H9 (cell line): ENCODE measurements around the gene PRR35. TPM values are rescaled to one million over a fixed set of nuclear protein-coding genes. Genes with fewer than 3 reads are reported as not detected.

Experiments used
- DNase-seq: peaks from one replicate; pipeline ENCODE4 v3.0.0-alpha.2; 2017
- H2AFZ ChIP-seq: one replicate; pipeline ENCODE4 v1.6.1; 2013; ENCODE audit warnings: mild to moderate bottlenecking, low read length, control low read depth, moderate library complexity
- H2AK5ac ChIP-seq: 2 replicates; pipeline ENCODE4 v1.6.1; 2013; ENCODE audit warnings: low read length, control low read depth, mixed read lengths; ENCODE audit not compliant: insufficient read length
- H2BK120ac ChIP-seq: one replicate; pipeline ENCODE4 v1.6.1; 2013; ENCODE audit warnings: low read depth, mild to moderate bottlenecking, low read length, control low read depth, inconsistent platforms; ENCODE audit not compliant: poor library complexity, severe bottlenecking
- H2BK12ac ChIP-seq: 2 replicates; pipeline ENCODE4 v1.6.1; 2013; ENCODE audit warnings: low read length, control low read depth, mixed read lengths, low read depth; ENCODE audit not compliant: insufficient read length
- H2BK15ac ChIP-seq: 2 replicates; pipeline ENCODE4 v1.6.1; 2013; ENCODE audit warnings: low read depth, low read length, control low read depth
- H2BK20ac ChIP-seq: one replicate; pipeline ENCODE4 v1.6.1; 2013; ENCODE audit warnings: low read depth, mild to moderate bottlenecking, low read length, control low read depth, inconsistent platforms; ENCODE audit not compliant: poor library complexity, severe bottlenecking
- H2BK5ac ChIP-seq: 2 replicates; pipeline ENCODE4 v1.6.1; 2013; ENCODE audit warnings: low read length, control low read depth, mixed read lengths; ENCODE audit not compliant: insufficient read length
- H3K14ac ChIP-seq: 2 replicates; pipeline ENCODE4 v1.6.1; 2013; ENCODE audit warnings: low read length, control low read depth; ENCODE audit not compliant: insufficient read depth
- H3K18ac ChIP-seq: 2 replicates; pipeline ENCODE4 v1.6.1; 2013; ENCODE audit warnings: low read depth, mild to moderate bottlenecking, mixed read lengths, low read length, control low read depth; ENCODE audit not compliant: insufficient read length
- H3K23ac ChIP-seq: 2 replicates; pipeline ENCODE4 v1.6.1; 2013; ENCODE audit warnings: low read length, control low read depth, mixed read lengths, low read depth; ENCODE audit not compliant: insufficient read length
- H3K23me2 ChIP-seq: 2 replicates; pipeline ENCODE4 v1.6.1; 2013; ENCODE audit warnings: low read depth, mild to moderate bottlenecking, mixed read lengths, low read length, control low read depth; ENCODE audit not compliant: insufficient read length, poor library complexity, severe bottlenecking
- H3K27ac ChIP-seq: 2 replicates; pipeline ENCODE4 v1.5.1; 2013; ENCODE audit warnings: low read length, control low read depth, mixed read lengths, low read depth; ENCODE audit not compliant: insufficient read length
- H3K27me3 ChIP-seq: 2 replicates; pipeline ENCODE4 v1.6.1; 2013; ENCODE audit warnings: low read length, control low read depth, inconsistent platforms; ENCODE audit not compliant: insufficient read depth
- H3K4ac ChIP-seq: 2 replicates; pipeline ENCODE4 v1.6.1; 2013; ENCODE audit warnings: low read depth, mild to moderate bottlenecking, control low read depth, inconsistent platforms, low read length, moderate library complexity
- H3K4me1 ChIP-seq: 2 replicates; pipeline ENCODE4 v1.6.1; 2013; ENCODE audit warnings: low read length, control low read depth, inconsistent platforms; ENCODE audit not compliant: insufficient read depth
- H3K4me2 ChIP-seq: 2 replicates; pipeline ENCODE4 v1.6.1; 2013; ENCODE audit warnings: low read length, control low read depth, mixed read lengths; ENCODE audit not compliant: insufficient read length, insufficient read depth
- H3K56ac ChIP-seq: 2 replicates; pipeline ENCODE4 v1.6.1; 2013; ENCODE audit warnings: low read depth, mild to moderate bottlenecking, mixed read lengths, low read length, control low read depth; ENCODE audit not compliant: insufficient read length
- H3K79me1 ChIP-seq: 2 replicates; pipeline ENCODE4 v1.6.1; 2013; ENCODE audit warnings: low read depth, mild to moderate bottlenecking, moderate library complexity, low read length, control low read depth, inconsistent platforms; ENCODE audit not compliant: insufficient read depth, poor library complexity, severe bottlenecking
- H3K79me2 ChIP-seq: 2 replicates; pipeline ENCODE4 v1.6.1; 2013; ENCODE audit warnings: low read length, control low read depth, inconsistent platforms; ENCODE audit not compliant: insufficient read depth
- H3K9ac ChIP-seq: 2 replicates; pipeline ENCODE4 v1.6.1; 2013; ENCODE audit warnings: low read length, control low read depth, mixed read lengths; ENCODE audit not compliant: insufficient read length; ENCODE audit errors: extremely low read depth
- H3K9me3 ChIP-seq: one replicate; pipeline ENCODE4 v1.6.1; 2013; ENCODE audit warnings: low read depth, low read length, inconsistent platforms; ENCODE audit not compliant: control insufficient read depth
- H3T11ph ChIP-seq: one replicate; pipeline ENCODE4 v1.6.1; 2013; ENCODE audit warnings: mild to moderate bottlenecking, low read length, control low read depth, inconsistent platforms
- H4K20me1 ChIP-seq: one replicate; pipeline ENCODE4 v1.6.1; 2013; ENCODE audit not compliant: control insufficient read depth, insufficient read length, insufficient read depth
- H4K5ac ChIP-seq: 2 replicates; pipeline ENCODE4 v1.6.1; 2013; ENCODE audit warnings: low read depth, mild to moderate bottlenecking, mixed read lengths, low read length, control low read depth; ENCODE audit not compliant: insufficient read length
- H4K8ac ChIP-seq: replicated peaks from 2 replicates; pipeline ENCODE4 v1.6.1; 2013; ENCODE audit warnings: low read length, control low read depth, mixed read lengths, low read depth; ENCODE audit not compliant: insufficient read length
- H4K91ac ChIP-seq: 2 replicates; pipeline ENCODE4 v1.6.1; 2013; ENCODE audit warnings: low read depth, mild to moderate bottlenecking, moderate library complexity, mixed read lengths, low read length, control low read depth; ENCODE audit not compliant: insufficient read length
- H3K27ac Mint-ChIP-seq, 3 experiments: 2 replicates in 2 of 3; 3 replicates in 1 of 3; pipeline ENCODE4 v1.8.0; 2020 to 2021; ENCODE audit warnings: mixed read lengths in 3 of 3, mild to moderate bottlenecking in 1 of 3, moderate library complexity in 1 of 3
- H3K27me3 Mint-ChIP-seq: 2 replicates; pipeline ENCODE4 v1.8.0; 2021; ENCODE audit warnings: low read depth, mild to moderate bottlenecking, moderate library complexity, mixed read lengths
- H3K36me3 Mint-ChIP-seq, 3 experiments: 2 replicates in 2 of 3; 3 replicates in 1 of 3; pipeline ENCODE4 v1.8.0; 2020 to 2021; ENCODE audit warnings: low read depth in 3 of 3, mixed read lengths in 3 of 3; ENCODE audit not compliant: insufficient read depth in 1 of 3
- H3K4me1 Mint-ChIP-seq, 2 experiments: 2 replicates each; pipeline ENCODE4 v1.8.0; 2020; ENCODE audit warnings: mixed read lengths in 2 of 2
- H3K4me3 Mint-ChIP-seq, 2 experiments: 2 replicates in 1 of 2; 3 replicates in 1 of 2; pipeline ENCODE4 v1.8.0; 2020 to 2021; ENCODE audit warnings: mild to moderate bottlenecking in 2 of 2, mixed read lengths in 2 of 2, moderate library complexity in 1 of 2
- H3K9me3 Mint-ChIP-seq, 2 experiments: 2 replicates in 1 of 2; 3 replicates in 1 of 2; pipeline ENCODE4 v1.8.0; 2020; ENCODE audit warnings: mild to moderate bottlenecking in 2 of 2, mixed read lengths in 2 of 2, moderate library complexity in 1 of 2
- CTCF ChIP-seq: fragments of 200-600 bp; sonication (generic); conservative IDR thresholded peaks from 3 replicates; pipeline ENCODE4 v1.8.0; 2021; ENCODE audit warnings: antibody characterized with exemption, mild to moderate bottlenecking
- WGBS: extraction: QIAGEN DNeasy Blood & Tissue Kit; methylation state at CpG from one replicate; pipeline ENCODE4 v1.1.7; 2013; ENCODE audit warnings: missing lambda C conversion rate, low lambda C conversion rate, mixed read lengths; ENCODE audit not compliant: insufficient read length; ENCODE audit errors: extremely low coverage; 5-methylcytosine and 5-hydroxymethylcytosine counted together
- total RNA-seq: library from RNA; stranded (reverse); gene quantifications from 2 replicates; pipeline ENCODE4 v1.2.1, GENCODE V29; 2021

Gene PRR35
- total RNA-seq, 1 experiment from 2014 or later: 0.33 TPM

GRCh38 chr16:534856-535445 is 25.2 kb upstream of the PRR35 start:
- peaks cover 9% of the 10 kb centered on the region; the same call in 1 of the 2 replicates for H3K79me2 ChIP-seq

More at GRCh38 chr16:534856-535445, 25.2 kb upstream of the PRR35 start:
- Histone ChIP-seq H3K4me2 (no peak overlapping the region), H2BK20ac (no peak overlapping the region), H2BK120ac (no peak overlapping the region), H3K23me2 (no peaks in the 10 kb centered on the region), H4K91ac (no peak overlapping the region), H3K4me1 (no peaks in the 10 kb centered on the region), H3K18ac (no peak overlapping the region), H3K27ac (no peak overlapping the region), H2AFZ (no peak overlapping the region), H4K8ac (no peak overlapping the region), H3T11ph (no peak overlapping the region), H3K4ac (no peak overlapping the region), H2BK5ac (no peak overlapping the region), H3K56ac (no peak overlapping the region), H3K23ac (no peak overlapping the region), H2BK12ac (no peak overlapping the region), H2AK5ac (no peak overlapping the region), H3K9me3 (no peaks in the 10 kb centered on the region), H3K9ac (no peak overlapping the region), H3K79me1 (no peaks in the 10 kb centered on the region), H3K27me3 (no peaks in the 10 kb centered on the region), H4K5ac (no peak overlapping the region), H3K14ac (no peak overlapping the region), H4K20me1 (peaks cover 2% of the 10 kb centered on the region), H2BK15ac (no peak overlapping the region)
- TF ChIP-seq CTCF: no peak
- Mint-ChIP-seq H3K36me3 (peaks cover 3 to 13% (median 8%) of the 10 kb centered on the region in 3 experiments; a peak in 6 of 7 replicates), H3K27me3 (no peaks in the 10 kb centered on the region), H3K27ac (no peak overlapping the region), H3K4me3 (no peak overlapping the region), H3K9me3 (no peaks in the 10 kb centered on the region), H3K4me1 (peaks cover under 1 to 1% of the 10 kb centered on the region in 2 experiments)
- no peak for DNase-seq
- no CpG with 5 or more reads among the region's 27 CpGs for WGBS
